Activated CD8-positive, alpha-beta memory T cell treated with anti-CD3 and anti-CD28 coated beads, Interleukin-2, amount 50 U/mL, for 1 hour (primary cell): ENCODE results near the gene SLC25A53.

ENCODE experiments used
- DNase-seq: peaks from one replicate; pipeline ENCODE4 v3.0.0-alpha.2; 2020; ENCODE audit errors: extremely low read depth

SLC25A53 gene, protein sequence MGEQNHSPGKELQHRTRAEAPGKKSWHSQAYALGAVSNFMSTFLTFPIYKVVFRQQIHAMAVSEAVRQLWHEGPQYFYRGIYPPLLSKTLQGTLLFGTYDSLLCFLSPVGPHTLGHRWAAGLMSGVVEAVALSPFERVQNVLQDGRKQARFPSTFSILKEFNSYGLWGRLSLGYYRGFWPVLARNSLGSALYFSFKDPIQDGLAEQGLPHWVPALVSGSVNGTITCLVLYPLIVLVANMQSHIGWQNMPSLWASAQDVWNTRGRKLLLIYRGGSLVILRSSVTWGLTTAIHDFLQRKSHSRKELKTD

DNA sequence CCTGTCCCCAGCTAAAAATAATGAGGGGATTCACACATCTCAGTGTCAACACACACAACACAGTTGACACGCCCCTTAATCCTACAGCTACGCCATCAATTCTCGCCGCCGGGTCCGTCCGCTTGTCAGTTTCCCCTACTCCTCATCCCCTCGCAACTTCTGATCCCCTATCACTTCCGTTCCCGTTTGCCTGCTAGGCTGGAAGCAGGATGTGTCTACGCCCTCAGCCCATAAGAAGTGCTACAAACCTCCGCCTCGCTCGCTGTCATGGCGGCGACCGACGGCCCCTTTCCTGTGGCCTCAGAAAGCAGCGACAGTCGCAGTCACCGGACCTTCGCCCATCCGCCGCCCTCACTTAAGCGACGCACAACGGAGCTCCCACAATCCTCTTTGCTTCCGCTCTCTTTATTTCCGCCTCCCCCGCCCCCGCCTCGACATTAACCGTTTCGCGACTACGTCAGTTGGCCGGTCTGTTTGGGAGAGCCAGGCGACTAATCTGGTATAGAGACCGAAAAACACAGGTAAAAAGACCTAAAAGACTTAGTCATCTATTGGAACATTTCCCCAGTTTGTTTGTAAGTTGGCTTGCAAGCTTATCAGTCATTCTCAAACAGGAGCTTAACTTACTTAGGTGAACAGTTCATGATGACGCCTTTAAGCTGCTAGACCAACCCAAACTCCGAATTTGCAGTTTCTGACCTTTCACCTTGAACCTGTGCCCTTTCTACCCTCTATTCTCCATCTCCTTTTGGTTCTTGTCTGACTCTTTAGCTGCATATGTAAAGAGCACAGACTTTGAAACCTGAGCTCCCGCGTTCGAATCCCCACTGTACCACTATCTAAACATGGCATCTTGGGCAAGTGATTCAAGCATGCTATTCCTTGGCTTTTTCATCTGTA is at the start of gene SLC25A53:
Gene SLC25A53 (minus strand): TSS at position 380 of the 900 bp plus-strand sequence. CDS start 51,752 bp downstream, outside the sequence.
- peak; percentile 41 for DNase-seq

DNA sequence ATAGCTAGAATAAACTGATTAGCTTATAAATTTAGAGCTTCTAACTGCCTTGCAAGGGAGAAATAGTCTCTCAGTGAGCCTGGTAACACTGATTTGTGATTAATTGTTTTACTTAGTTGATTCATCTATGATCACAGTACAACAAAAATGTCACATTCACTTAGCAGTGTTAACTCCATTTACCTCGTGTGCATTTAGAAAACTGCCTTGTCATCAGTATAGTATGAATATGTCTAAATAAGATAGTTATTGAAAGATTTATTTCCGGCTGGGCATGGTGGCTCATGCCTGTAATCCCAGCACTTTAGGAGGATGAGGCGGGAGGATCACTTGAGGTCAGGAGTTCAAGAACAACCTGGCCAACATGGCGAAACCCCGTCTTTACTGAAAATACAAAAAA is 48.7 kb upstream of the SLC25A53 start:
- no peak for DNase-seq

DNA sequence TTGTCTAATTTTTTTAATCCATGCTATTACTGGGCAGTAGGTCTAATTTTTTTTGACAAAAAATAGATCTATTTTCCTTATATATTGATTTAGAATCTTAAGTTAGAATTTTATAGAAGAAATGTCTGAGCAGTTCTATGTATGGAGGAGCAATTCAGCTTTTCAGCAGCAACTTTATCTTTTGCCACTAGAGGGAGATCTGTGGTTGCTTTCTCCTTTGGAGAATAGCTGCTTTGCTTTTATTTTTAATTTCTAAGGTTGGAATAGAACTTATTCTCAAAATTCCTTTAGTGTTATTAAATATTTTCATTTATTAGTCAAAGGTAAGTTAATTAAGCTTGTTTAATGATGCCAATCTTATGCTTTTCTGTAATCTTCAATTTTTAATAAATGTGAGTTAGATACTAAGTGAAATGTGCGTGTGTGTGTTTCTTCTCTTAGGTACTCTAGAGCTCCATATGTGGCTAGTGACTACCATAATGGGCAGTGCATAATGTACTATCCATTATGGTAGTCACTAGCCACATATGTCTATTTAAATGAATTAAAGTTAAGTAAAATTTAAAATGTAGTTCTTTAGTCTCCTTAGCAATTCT is 38.8 kb upstream of the SLC25A53 start:
- DNase-seq, result no peak

DNA sequence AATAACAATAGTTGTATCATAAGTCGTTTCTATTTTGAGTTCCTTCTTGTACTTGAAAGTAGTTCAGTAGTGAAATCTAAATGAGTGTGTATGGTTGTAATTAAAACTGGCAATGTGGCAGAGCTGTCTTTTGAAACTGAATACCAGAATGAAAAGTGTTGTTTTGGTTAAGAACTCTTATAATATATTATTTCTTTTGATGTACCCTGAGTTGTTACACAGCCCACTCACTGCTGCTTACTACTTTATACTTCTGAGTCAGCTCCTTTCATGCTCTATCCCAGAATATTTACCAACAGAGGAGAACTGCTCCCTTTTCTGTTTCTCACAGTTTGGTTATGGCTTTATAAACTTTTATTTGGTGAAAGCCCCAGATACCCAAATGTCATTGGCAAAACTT is 38.2 kb upstream of the SLC25A53 start:
- no peak for DNase-seq

DNA sequence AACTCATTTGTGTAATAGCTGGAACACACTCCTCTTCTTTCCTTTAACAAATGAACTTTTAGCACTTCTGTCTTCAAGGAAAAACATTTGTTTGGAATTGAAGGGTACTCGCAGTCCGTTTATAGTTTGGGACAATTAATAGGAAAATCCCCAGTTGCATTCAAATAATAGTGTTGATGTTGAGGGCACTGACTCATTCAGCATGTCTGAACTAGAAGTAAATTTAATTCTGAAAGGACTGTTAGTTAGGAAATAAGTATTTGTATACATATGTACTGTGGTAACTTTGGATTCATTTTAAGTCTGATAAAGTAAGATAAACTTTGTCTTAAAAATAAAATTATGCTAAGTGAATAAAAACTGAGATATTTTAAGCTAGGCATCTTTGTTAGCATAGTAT is 36.7 kb upstream of the SLC25A53 start:
- DNase-seq, result no peak

DNA sequence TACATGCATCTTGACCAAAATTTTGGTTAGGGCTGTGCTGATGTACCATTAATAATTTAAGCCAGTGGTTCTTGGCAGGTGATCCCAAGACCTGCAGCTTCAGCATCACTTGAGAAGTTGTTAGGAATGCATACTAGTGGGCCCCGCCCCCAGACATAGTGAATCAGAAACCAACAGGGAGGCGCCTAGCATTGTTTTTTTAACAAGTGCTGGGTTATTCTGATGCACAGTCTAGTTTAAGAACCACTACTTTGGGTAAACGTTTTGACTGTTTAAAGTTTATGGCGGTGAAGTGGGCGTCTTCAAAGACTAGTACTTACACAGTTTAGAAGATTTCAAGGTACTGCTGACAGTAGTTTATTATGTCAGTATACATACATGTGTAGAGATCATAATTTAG is 33.0 kb upstream of the SLC25A53 start:
- no peak for DNase-seq

DNA sequence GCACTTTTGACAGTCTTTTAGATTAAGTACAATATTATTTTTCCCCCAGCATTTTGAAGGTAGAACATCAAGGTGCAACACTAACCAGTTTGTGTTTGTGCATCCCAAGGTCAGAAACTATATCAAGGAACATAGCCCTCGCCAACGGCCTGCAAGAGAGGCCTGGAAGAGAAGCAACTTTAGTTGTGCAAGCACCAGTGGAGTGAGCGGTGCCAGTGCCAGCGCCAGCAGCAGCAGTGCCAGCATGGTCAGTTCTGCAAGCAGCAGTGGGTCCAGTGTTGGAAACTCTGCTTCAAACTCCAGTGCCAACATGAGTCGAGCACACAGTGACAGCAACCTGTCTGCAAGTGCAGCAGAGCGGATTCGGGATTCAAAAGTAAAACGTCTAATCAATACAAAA is 31.1 kb upstream of the SLC25A53 start:
- no peak for DNase-seq

DNA sequence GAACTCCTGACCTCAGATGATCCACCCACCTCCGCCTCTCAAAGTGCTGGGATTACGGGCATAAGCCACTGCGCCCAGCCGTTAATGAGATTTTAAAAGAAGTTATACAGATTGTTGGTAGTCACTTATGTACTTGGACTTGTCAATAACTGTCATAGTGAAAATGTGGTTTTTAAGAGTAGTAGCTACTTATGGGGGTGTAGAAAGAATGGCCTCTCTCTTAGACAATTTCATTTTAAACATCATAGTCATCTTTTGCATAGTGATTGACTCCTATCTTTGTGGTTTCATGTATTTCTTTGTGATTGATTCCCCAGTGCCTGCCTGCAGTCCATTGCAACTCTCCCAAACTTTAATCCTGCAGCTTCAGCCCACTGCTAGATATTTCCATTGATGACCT is 26.9 kb upstream of the SLC25A53 start:
- DNase-seq, result no peak

DNA sequence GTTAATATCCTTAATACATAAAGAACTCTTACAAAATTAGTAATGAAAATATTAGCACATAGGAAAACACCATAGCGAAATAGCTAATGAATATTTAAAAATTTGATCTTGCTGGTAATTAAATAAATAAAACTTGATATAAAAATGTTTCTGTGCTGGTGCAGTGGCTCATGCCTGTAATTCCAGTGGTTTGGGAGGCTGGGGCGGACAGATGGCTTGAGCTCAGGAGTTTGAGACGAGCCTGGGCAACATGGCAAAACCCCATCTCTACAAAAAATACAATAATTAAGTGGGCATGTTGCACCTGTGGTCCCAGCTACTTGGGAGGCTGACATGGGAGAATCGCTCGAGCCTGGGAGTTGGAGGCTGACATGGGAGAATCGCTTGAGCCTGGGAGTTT is 17.0 kb upstream of the SLC25A53 start:
- no peak for DNase-seq

DNA sequence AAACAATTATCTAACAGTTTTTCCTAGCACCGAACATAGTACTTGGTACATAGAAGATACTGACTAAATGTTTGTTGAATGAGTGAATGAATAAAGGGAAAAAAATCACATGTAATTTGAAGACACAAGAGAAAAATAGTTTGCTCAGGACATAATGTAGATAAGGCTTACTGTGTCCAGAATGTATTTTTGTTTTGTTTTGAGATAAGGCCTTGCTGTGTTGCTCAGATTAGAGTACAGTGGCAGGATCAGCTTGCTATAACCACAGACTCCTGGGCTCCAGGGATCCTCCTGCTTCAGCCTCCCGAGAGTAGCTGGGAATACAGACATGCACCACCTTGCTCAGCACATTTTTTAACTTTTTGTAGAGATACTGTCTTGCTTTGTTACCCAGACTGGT is 16.0 kb upstream of the SLC25A53 start:
- DNase-seq, result no peak

DNA sequence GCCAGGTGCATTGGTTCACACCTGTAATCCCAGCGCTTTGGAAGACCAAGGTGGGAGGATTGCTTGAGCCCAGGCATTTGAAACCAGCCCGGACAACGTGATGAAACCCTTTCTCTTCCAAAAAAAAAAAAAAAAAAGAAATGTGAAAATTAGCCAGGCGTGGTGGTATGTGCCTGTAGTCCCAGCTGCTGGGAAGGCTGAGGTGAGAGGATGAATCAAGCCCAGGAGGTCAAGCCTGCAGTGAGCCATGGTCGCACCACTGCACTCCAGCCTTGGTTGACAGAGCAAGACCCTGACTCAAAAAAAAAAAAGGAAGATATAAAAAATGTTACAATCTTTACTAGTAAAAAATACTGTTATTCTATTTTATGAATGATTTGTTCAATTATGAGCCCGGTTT is 15.3 kb upstream of the SLC25A53 start:
- no peak for DNase-seq

DNA sequence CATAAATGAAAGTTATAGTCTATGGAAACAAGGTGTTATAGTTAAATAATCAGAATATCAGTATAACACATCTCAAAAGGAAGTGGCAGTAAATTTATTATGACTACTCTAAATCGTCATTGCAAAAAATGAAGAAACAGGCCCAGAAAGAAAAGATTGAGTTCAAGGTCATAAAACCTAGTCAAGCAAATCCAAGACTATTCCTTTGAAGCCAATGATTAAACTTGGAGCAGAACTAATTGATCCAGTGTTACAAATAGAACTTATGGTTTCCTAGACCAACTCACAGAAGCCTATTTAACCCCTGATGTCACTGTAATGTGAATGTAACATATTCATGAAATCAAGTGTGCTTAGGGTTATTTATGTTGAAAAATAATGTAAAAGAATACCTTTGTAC is 11.3 kb upstream of the SLC25A53 start:
- no peak for DNase-seq

DNA sequence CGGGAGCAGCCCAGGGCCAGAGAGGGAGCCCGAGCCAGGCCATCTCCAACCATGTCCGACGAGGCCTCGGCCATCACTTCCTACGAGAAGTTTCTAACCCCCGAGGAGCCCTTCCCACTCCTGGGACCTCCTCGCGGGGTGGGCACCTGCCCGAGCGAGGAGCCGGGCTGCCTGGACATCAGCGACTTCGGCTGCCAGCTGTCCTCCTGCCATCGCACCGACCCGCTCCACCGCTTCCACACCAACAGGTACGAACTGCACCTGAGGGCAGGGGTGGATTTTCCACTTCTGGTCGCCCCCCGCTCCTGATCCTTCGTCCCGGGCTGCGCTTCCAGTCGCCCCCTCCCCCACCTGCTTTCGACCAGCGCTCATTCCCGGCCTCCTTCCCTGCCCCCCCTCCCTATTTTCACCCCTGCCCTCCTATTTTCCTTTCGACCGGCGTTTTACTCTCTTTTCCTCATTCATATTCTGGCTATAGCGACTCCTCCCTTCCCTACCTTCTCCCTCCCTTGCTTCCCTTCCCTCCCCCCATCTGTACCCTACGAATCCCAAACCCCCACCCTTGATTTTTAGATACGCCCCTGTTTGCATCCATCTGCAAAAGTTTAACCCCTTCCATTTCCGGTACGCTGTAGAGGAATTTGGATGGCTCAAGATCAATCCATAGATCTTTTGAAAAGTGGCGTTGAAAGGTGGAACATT is 10.1 kb upstream of the SLC25A53 start:
- DNase-seq, result no peak

DNA sequence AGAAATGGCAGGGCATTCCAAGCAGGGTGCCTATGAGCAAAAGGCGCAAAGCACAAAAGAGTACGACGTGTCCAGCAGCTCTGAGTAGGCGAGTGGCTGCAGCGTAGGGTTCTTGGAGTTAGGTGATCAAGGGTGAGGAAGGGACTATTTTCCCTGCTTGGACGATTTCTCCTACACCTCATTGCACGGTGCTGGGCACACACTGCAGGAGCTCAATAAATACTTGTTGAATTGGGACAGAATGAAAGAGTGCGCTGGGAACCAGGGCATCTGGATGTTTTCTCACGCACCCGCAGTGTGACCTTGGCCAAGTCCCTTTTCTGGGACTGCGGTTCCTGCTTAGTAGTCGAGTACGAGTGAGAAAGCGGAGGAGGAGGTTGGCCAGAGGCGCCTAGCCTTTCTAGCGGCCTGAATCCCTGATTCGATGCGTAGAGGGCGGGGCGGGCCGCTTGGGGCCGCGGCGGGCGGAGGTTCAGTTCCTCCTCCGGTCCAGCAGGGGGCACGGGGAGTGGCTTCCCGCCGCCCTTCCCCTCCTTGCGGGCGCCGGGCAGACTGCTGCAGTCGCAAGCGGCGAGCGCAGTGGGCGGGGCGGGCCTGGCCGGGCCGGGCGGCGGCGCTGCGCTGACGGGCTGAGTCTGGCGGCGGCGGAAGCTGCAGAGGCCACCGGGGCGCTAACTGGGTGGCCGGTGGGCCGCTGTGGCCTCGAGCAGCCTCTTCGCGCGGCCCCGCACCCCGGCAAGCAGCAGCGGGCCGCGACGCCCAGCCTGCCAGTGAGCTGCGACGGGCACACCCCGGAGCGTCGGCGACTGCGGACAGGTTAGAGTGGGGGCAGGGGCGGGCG is 9.3 kb upstream of the SLC25A53 start, which contains the start of gene FAM199X:
Gene FAM199X (plus strand): TSS at position 560 of the 841 bp plus-strand sequence. CDS start 333 bp downstream, outside the sequence.
- DNase-seq, result peak; percentile 45

DNA sequence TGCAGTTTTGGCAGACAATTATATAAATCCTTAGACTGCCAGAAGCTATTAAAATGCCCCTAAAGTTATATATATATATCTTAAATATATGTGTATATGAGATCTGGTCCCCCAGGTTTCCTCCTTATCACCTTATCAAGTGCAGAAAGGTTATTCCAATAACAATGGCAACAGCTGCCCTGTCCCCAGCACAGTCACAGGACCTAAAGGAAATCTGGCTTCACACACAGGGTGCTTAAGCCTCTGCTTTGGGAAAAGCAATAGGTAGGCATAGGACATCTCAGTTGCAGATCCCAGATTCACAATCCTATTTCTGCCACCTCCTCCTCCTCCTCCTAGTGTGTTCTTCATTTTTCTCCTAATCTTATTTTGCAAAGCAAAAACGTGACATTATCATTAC is 5.8 kb downstream of the SLC25A53 start:
- DNase-seq, result no peak

DNA sequence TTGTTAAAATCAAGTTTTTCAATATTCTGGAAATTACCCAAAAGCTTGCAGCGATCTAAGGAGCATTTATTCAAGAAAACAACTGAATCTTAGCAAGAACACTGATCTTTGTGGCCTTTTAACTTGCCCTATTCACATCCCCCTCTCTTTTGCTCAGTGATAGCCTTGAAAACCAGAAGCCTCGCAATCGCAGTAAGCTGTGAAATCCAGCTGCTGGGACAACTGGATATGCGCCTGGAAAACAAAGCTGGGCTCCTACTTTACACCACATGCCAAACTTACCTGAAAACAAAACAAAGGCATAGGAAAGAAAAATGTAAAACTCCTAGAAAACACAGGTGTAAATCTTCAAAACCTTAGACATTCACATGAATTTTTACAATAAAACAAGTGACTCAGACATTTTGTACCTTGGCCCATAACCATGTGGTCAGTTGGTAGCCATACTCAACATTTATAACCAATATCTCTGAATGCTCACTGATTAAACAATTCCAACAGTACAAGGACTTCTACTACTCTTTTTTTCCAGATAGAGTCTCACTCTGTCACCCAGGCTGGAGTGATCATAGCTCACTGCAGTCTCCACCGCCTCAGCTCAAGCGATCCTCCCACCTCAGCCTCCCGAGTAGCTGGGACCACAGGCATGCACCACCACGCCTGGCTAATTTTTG is 15.6 kb downstream of the SLC25A53 start:
- DNase-seq, result no peak

DNA sequence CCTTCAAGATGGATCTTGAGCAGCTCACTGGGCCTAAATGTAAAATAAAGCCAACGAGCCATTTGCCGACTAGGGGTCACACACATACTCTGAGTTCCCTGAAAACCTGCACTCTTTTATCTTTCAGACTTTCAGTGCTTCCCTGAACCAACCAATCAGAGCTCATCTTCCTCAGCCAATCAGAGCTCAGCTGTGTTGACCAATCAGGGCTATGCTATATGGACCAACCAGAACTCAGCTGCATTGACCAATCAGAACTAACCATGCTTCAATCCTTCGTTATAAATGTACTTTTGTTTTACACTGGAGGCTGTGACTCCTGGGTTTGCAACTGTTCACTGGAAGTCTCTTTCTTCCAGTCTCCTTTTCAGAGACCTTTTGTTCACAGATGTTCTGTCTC is 19.3 kb downstream of the SLC25A53 start:
- no peak for DNase-seq

DNA sequence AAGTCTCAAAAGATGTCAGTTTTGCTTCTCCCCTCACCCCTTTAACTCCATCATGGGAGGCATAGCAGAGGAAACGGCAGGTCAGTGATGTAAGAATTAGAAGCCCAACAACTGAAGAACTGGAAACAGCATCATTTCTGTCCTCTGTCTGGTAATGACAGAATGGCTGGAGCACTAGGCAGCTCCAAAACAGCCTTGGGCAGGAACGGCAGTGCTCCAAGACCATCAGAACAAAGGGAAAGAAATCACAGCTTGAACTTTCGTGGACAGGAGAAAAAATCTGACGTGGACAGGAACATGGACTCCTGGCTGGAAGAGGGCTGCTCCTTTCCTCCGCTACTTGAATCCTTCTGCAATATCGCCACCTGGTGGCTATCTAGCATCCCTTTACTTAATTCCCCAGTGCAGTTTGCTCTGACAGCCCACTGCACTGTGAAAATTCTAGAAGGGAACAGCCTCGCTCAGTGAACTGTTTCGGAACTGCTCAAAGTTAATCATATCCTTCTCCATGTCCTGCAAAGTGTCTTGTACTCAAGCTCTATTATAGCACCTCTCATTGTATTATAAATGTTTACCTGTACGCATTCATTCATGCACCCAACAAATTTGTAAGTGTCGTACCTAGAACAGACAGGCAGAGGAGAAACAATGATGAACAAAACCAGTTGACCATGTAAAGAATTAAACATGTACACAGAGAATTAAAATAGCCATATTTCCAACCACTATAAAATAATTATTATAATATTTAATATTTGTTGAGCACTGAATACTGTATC is 20.4 kb downstream of the SLC25A53 start:
- peak; percentile 28 for DNase-seq

DNA sequence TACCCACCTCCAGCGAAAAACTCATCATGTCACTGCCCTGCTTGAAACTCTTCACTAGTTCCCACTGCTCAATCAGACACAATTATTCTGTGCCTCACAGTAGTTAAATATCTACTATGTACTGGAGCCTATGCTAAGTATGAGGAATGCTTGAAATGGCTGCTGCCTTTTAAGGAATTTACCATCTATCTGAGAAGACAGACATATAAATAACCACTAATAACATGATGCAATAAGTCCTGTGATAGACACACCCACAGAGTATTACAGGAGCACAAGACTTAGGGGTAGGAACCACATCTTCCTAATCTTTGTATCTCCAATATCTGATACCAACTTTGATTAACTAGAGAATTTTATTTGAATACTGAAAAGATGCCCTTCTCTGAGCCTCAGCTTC is 21.1 kb downstream of the SLC25A53 start:
- DNase-seq, result no peak
